Liver (tissue), 9 donors: ENCODE measurements around the gene PLVAP. TPM values are rescaled to one million over a fixed set of nuclear protein-coding genes. Genes with fewer than 3 reads are reported as not detected.

Experiments
- DNase-seq: peaks from one replicate; pipeline ENCODE4 v3.0.0-alpha.2; 2017; ENCODE audit warnings: low spot score
- H3K27ac ChIP-seq, 2 donors: one replicate each; pipeline ENCODE4 v1.7.0; 2013; ENCODE audit warnings: inconsistent platforms in 2 of 2, low read length in 2 of 2, control low read depth in 1 of 2, low read depth in 1 of 2, mild to moderate bottlenecking in 1 of 2
- H3K27me3 ChIP-seq, 4 donors: one replicate each; pipeline versions ENCODE4 v1.6.1 to v1.7.0; 2013; ENCODE audit warnings: low read length in 3 of 4, inconsistent platforms in 1 of 4, mild to moderate bottlenecking in 1 of 4, moderate library complexity in 1 of 4; ENCODE audit not compliant: control insufficient read depth in 4 of 4, insufficient read depth in 4 of 4
- H3K36me3 ChIP-seq, 4 donors: one replicate each; pipeline versions ENCODE4 v1.6.1 to v1.7.0; 2013; ENCODE audit warnings: low read length in 3 of 4, mild to moderate bottlenecking in 3 of 4, low read depth in 1 of 4, moderate library complexity in 1 of 4; ENCODE audit not compliant: control insufficient read depth in 4 of 4, insufficient read depth in 3 of 4
- H3K4me1 ChIP-seq, 4 donors: one replicate each; pipeline versions ENCODE4 v1.6.1 to v1.7.0; 2013; ENCODE audit warnings: low read length in 3 of 4, mild to moderate bottlenecking in 3 of 4, moderate library complexity in 1 of 4; ENCODE audit not compliant: control insufficient read depth in 4 of 4, insufficient read depth in 4 of 4
- H3K4me3 ChIP-seq, 3 donors: one replicate each; pipeline versions ENCODE4 v1.6.1 to v1.7.0; 2013; ENCODE audit warnings: low read length in 3 of 3, control low read depth in 1 of 3, low read depth in 1 of 3, mild to moderate bottlenecking in 1 of 3
- H3K9ac ChIP-seq, 2 donors: one replicate each; pipeline ENCODE4 v1.7.0; 2013; ENCODE audit warnings: low read length in 2 of 2, mild to moderate bottlenecking in 2 of 2, moderate library complexity in 2 of 2, control low read depth in 1 of 2, low read depth in 1 of 2
- H3K9me3 ChIP-seq, 4 donors: one replicate each; pipeline versions ENCODE4 v1.6.1 to v1.7.0; 2013; ENCODE audit warnings: low read length in 3 of 4; ENCODE audit not compliant: control insufficient read depth in 4 of 4
- EGR1 ChIP-seq, 2 donors: IDR thresholded peaks; 2 replicates each; pipeline ENCODE4 v1.6.1; 2016 to 2018; ENCODE audit warnings: antibody characterized with exemption in 2 of 2, low read depth in 2 of 2
- FOXA1 ChIP-seq: IDR thresholded peaks from 2 replicates; pipeline ENCODE4 v1.6.1; 2016; ENCODE audit warnings: antibody characterized with exemption
- FOXA2 ChIP-seq: IDR thresholded peaks from 2 replicates; pipeline ENCODE4 v1.6.1; 2016; ENCODE audit warnings: antibody characterized with exemption
- HNF4A ChIP-seq, 2 donors: conservative IDR thresholded peaks; 2 replicates each; pipeline ENCODE4 v1.6.1; 2016; ENCODE audit warnings: antibody characterized with exemption in 2 of 2, mild to moderate bottlenecking in 2 of 2
- HNF4G ChIP-seq: IDR thresholded peaks from 2 replicates; pipeline ENCODE4 v1.6.1; 2016; ENCODE audit warnings: antibody characterized with exemption
- JUND ChIP-seq, 2 donors: IDR thresholded peaks; 2 replicates each; pipeline ENCODE4 v1.6.1; 2016; ENCODE audit warnings: antibody characterized with exemption in 2 of 2
- NR2F2 ChIP-seq: IDR thresholded peaks from 2 replicates; pipeline ENCODE4 v1.6.1; 2016; ENCODE audit warnings: antibody characterized with exemption
- RAD21 ChIP-seq, 2 donors: IDR thresholded peaks; 2 replicates each; pipeline ENCODE4 v1.6.1; 2016; ENCODE audit warnings: antibody characterized with exemption in 2 of 2, mild to moderate bottlenecking in 2 of 2
- RXRA ChIP-seq, 2 donors: IDR thresholded peaks; 2 replicates each; pipeline ENCODE4 v1.6.1; 2017 to 2018; ENCODE audit warnings: antibody characterized with exemption in 2 of 2, mild to moderate bottlenecking in 1 of 2
- SP1 ChIP-seq: IDR thresholded peaks from 2 replicates; pipeline ENCODE4 v1.6.1; 2018; ENCODE audit warnings: antibody characterized with exemption, mild to moderate bottlenecking
- YY1 ChIP-seq: IDR thresholded peaks from 2 replicates; pipeline ENCODE4 v1.6.1; 2016; ENCODE audit warnings: antibody characterized with exemption, mild to moderate bottlenecking
- WGBS: extraction: QIAGEN DNeasy Blood & Tissue Kit; methylation state at CpG from one replicate; pipeline ENCODE4 v1.1.7; 2013; 5-methylcytosine and 5-hydroxymethylcytosine counted together
- polyA plus RNA-seq, 2 donors: library from polyadenylated mRNA; stranded (reverse) in 1 of 2; unstranded in 1 of 2; fragments of 200-250 nt in 1 of 2; fragments of >200 nt in 1 of 2; fragmentation: Nextera tagmentation in 1 of 2; extraction: Ambion mirVana in 1 of 2; gene quantifications; one replicate each; pipeline versions ENCODE4 v1.2.1 to v1.2.3, GENCODE V29; 2013 to 2015
- total RNA-seq, 2 donors: library from RNA; depleted of rRNA; stranded (reverse); fragments of >200 nt; gene quantifications; one replicate each; pipeline ENCODE4 v1.2.3, GENCODE V29; 2014
- TF ChIP-seq, protein P1 (sequence below): IDR thresholded peaks from 2 replicates; pipeline ENCODE4 v1.6.1; 2016; ENCODE audit warnings: antibody characterized with exemption
- TF ChIP-seq, protein P2 (sequence below): IDR thresholded peaks from 2 replicates; pipeline ENCODE4 v1.6.1; 2016; ENCODE audit warnings: antibody characterized with exemption
- TF ChIP-seq, protein P3 (sequence below): IDR thresholded peaks from 2 replicates; pipeline ENCODE4 v1.6.1; 2016; ENCODE audit warnings: antibody characterized with exemption, mild to moderate bottlenecking
- donor health status: healthy.
- donor health status: healthy.
- donor health status: healthy.
- donor health status: healthy.
- donor health status: healthy.

PLVAP gene
- total and polyA plus RNA-seq, 4 donors, result 4.2 to 11.8 (median 8.6) TPM

DNA sequence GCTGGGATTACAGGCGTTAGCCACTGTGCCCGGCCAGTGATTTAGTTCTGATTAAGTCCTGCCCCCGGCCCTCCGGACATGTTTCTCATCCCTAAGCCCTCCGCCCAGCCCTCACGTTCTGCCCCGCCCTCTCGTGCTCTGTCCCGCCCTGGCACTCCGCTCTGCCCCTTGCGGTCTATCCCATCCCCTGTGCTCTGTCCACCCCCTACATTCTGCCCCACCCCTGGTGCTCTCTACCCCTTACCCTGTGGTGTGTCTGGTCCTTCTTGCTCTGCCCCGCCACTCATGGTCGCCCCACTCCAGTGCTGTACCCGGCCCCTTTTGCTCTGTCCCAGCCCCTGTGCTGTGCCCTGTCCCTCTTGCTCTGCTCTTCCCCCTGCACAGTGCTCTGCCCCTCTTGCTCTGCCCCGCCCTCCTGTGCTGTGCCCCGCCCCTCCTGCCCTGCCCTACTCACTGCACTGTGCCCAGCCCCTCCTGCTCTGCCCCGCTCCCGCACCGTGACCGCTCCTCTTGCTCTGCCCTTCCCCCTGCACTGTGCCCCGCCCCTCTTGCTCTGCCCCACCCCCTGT, 36.8 kb downstream of the PLVAP start:
- Histone ChIP-seq H3K27ac (peak overlapping the region; percentile 49 to 75), H3K4me1 (peaks cover 8 to 26% (median 17%) of the 10 kb centered on the region in 4 donors), H3K36me3 (peaks cover 0 to 3% (median 0%) of the 10 kb centered on the region in 4 donors), H3K9me3 (no peaks in the 10 kb centered on the region), H3K9ac (no peak overlapping the region), H3K27me3 (no peaks in the 10 kb centered on the region), H3K4me3 (no peak overlapping the region)
- TF ChIP-seq, protein P1, sequence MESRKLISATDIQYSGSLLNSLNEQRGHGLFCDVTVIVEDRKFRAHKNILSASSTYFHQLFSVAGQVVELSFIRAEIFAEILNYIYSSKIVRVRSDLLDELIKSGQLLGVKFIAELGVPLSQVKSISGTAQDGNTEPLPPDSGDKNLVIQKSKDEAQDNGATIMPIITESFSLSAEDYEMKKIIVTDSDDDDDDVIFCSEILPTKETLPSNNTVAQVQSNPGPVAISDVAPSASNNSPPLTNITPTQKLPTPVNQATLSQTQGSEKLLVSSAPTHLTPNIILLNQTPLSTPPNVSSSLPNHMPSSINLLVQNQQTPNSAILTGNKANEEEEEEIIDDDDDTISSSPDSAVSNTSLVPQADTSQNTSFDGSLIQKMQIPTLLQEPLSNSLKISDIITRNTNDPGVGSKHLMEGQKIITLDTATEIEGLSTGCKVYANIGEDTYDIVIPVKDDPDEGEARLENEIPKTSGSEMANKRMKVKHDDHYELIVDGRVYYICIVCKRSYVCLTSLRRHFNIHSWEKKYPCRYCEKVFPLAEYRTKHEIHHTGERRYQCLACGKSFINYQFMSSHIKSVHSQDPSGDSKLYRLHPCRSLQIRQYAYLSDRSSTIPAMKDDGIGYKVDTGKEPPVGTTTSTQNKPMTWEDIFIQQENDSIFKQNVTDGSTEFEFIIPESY, result no peak
- TF ChIP-seq YY1, result no peak
- WGBS, result 71% methylated on average over 21 of the region's 21 CpGs
- peak; percentile 68 for DNase-seq

DNA sequence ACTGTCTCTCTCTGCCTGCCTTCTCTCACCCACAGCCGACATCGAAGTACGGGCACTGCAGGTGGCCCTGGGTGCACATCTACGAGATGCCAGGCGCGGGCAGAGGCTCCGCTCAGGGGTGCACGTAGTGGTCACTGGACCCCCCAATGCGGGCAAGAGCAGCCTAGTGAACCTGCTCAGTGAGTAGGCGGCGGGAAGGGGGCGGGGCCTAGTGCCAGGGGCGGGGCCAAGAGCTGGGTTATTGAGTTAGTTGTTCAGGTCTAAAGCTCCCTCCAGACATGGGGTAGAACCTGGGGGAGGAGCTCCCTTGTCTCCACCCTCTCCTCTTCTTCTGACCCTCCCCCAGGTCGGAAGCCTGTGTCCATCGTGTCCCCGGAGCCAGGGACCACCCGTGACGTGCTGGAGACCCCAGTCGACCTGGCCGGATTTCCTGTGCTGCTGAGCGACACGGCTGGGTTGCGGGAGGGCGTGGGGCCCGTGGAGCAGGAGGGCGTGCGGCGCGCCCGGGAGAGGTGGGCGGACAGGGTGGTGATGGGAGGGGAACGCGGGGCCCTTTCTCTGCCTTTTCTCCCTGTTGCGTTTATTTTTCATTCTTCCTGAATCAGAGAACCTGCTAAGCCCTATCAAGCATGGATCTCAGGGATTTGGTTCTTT, 37.9 kb downstream of the PLVAP start:
- no peak for TF ChIP-seq HNF4A (conservative IDR thresholded peaks at IDR 0.05)
- no peak for TF ChIP-seq RAD21 (IDR thresholded peaks at IDR 0.05)
- TF ChIP-seq, protein P1, result no peak
- no peak for TF ChIP-seq SP1
- TF ChIP-seq, protein P2, sequence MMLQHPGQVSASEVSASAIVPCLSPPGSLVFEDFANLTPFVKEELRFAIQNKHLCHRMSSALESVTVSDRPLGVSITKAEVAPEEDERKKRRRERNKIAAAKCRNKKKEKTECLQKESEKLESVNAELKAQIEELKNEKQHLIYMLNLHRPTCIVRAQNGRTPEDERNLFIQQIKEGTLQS, result no peak
- TF ChIP-seq FOXA2, result no peak
- TF ChIP-seq FOXA1, result no peak
- TF ChIP-seq EGR1 (IDR thresholded peaks at IDR 0.05; ENCODE audit: low read depth in 2 of 2), result no peak
- TF ChIP-seq JUND (IDR thresholded peaks at IDR 0.05), result no peak
- TF ChIP-seq, protein P3, sequence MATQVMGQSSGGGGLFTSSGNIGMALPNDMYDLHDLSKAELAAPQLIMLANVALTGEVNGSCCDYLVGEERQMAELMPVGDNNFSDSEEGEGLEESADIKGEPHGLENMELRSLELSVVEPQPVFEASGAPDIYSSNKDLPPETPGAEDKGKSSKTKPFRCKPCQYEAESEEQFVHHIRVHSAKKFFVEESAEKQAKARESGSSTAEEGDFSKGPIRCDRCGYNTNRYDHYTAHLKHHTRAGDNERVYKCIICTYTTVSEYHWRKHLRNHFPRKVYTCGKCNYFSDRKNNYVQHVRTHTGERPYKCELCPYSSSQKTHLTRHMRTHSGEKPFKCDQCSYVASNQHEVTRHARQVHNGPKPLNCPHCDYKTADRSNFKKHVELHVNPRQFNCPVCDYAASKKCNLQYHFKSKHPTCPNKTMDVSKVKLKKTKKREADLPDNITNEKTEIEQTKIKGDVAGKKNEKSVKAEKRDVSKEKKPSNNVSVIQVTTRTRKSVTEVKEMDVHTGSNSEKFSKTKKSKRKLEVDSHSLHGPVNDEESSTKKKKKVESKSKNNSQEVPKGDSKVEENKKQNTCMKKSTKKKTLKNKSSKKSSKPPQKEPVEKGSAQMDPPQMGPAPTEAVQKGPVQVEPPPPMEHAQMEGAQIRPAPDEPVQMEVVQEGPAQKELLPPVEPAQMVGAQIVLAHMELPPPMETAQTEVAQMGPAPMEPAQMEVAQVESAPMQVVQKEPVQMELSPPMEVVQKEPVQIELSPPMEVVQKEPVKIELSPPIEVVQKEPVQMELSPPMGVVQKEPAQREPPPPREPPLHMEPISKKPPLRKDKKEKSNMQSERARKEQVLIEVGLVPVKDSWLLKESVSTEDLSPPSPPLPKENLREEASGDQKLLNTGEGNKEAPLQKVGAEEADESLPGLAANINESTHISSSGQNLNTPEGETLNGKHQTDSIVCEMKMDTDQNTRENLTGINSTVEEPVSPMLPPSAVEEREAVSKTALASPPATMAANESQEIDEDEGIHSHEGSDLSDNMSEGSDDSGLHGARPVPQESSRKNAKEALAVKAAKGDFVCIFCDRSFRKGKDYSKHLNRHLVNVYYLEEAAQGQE, result no peak
- TF ChIP-seq NR2F2, result no peak
- TF ChIP-seq HNF4G, result no peak
- TF ChIP-seq YY1, result no peak
- no peak for TF ChIP-seq RXRA (IDR thresholded peaks at IDR 0.05)
- Histone ChIP-seq H3K9me3 (no peaks in the 10 kb centered on the region), H3K27ac (no peak overlapping the region), H3K27me3 (no peaks in the 10 kb centered on the region), H3K36me3 (peaks cover 0 to 3% (median 0%) of the 10 kb centered on the region in 4 donors), H3K4me1 (peaks cover 9 to 36% (median 23%) of the 10 kb centered on the region in 4 donors), H3K4me3 (no peak overlapping the region), H3K9ac (no peak overlapping the region)
- peak; percentile 61 for DNase-seq
- 94% methylated on average over 34 of the region's 34 CpGs for WGBS
